ENCODE data around the gene MTARC1. TPM values are rescaled to one million over a fixed set of nuclear protein-coding genes. Genes with fewer than 3 reads are reported as not detected.

Gene MTARC1
- total and polyA plus RNA-seq, 7 donors: 5.3 to 31.4 (median 11.2) TPM

GRCh38 chr1:220791285-220791684 lies 4.6 kb downstream of the MTARC1 start:
- 40 to 47% methylated on average over 6 of the region's 6 CpGs for WGBS, 2 donors
- Histone ChIP-seq H3K4me3 (no peak overlapping the region), H3K4me1 (peaks cover 0 to 29% (median 16%) of the 10 kb centered on the region in 4 donors), H3K9me3 (no peaks in the 10 kb centered on the region), H3K27me3 (no peaks in the 10 kb centered on the region), H3K36me3 (peaks cover 0 to 5% (median under 1%) of the 10 kb centered on the region in 4 donors), H3K27ac (peak overlapping the region; percentile 1 to 47 (median 34))
- intact Hi-C loops (cut with DNase I): no loop called here
- no peak for DNase-seq
- TF ChIP-seq POLR2A (IDR thresholded peaks at IDR 0.05) (no peak), POLR2AphosphoS5 (IDR thresholded peaks at IDR 0.05) (no peak), EP300 (IDR thresholded peaks at IDR 0.05) (no peak), CTCF (IDR thresholded peaks at IDR 0.05) (no peak)

GRCh38 chr1:220791956-220792355 lies 5.2 kb downstream of the MTARC1 start:
- Histone ChIP-seq H3K4me1 (peaks cover 0 to 25% (median 13%) of the 10 kb centered on the region in 4 donors), H3K9me3 (no peaks in the 10 kb centered on the region), H3K27me3 (no peaks in the 10 kb centered on the region), H3K36me3 (peaks cover 0 to 7% (median 2%) of the 10 kb centered on the region in 4 donors), H3K27ac (peak overlapping the region; percentile 1 to 47 (median 34)), H3K4me3 (no peak overlapping the region)
- 79 to 90% methylated on average over 5 of the region's 5 CpGs for whole genome bisulfite sequencing, 2 donors
- TF ChIP-seq CTCF (IDR thresholded peaks at IDR 0.05) (no peak), POLR2AphosphoS5 (IDR thresholded peaks at IDR 0.05) (peak in 2 of 4 donors; percentile 12 to 23)
- intact Hi-C loops (cut with DNase I): no loop called here
- no peak for DNase-seq

GRCh38 chr1:220796530-220796929 lies 9.8 kb downstream of the MTARC1 start:
- 58 to 91% methylated on average over 10 of the region's 10 CpGs for WGBS, 2 donors
- Histone ChIP-seq H3K27me3 (no peaks in the 10 kb centered on the region), H3K4me3 (no peak overlapping the region), H3K9me3 (no peaks in the 10 kb centered on the region), H3K27ac (no peak overlapping the region), H3K36me3 (peaks cover 0 to 29% (median 2%) of the 10 kb centered on the region in 4 donors), H3K4me1 (peaks cover 0 to 1% (median 0%) of the 10 kb centered on the region in 4 donors)
- no peak for TF ChIP-seq POLR2AphosphoS5 (IDR thresholded peaks at IDR 0.05)
- TF ChIP-seq CTCF (IDR thresholded peaks at IDR 0.05): no peak
- no peak for TF ChIP-seq POLR2A (IDR thresholded peaks at IDR 0.05)
- no peak for TF ChIP-seq EP300 (IDR thresholded peaks at IDR 0.05)
- DNase-seq: peak; percentile 53
- intact Hi-C loops (cut with DNase I): no loop called here

- Histone ChIP-seq H3K27me3 (no peaks in the 10 kb centered on the region), H3K9me3 (no peaks in the 10 kb centered on the region), H3K36me3 (peaks cover 0 to 29% (median 2%) of the 10 kb centered on the region in 4 donors), H3K4me1 (no peaks in the 10 kb centered on the region), H3K4me3 (no peak overlapping the region), H3K27ac (no peak overlapping the region)
- intact Hi-C loops (cut with DNase I): no loop called here
- DNase-seq: no peak
- no peak for TF ChIP-seq CTCF (IDR thresholded peaks at IDR 0.05)
- no peak for TF ChIP-seq EP300 (IDR thresholded peaks at IDR 0.05)
- no peak for TF ChIP-seq POLR2AphosphoS5 (IDR thresholded peaks at IDR 0.05)
- no peak for TF ChIP-seq POLR2A (IDR thresholded peaks at IDR 0.05)
Measured at GRCh38 chr1:220797044-220797443, 10.3 kb downstream of the MTARC1 start.

- Histone ChIP-seq H3K4me3 (no peak overlapping the region), H3K36me3 (peaks cover 0 to 29% (median 2%) of the 10 kb centered on the region in 4 donors), H3K27me3 (no peaks in the 10 kb centered on the region), H3K9me3 (no peaks in the 10 kb centered on the region), H3K27ac (no peak overlapping the region), H3K4me1 (peaks cover 0 to 3% (median under 1%) of the 10 kb centered on the region in 4 donors)
- 67 to 86% methylated on average over 3 of the region's 3 CpGs for WGBS, 2 donors
- no peak for DNase-seq
- TF ChIP-seq POLR2AphosphoS5 (IDR thresholded peaks at IDR 0.05) (no peak), EP300 (IDR thresholded peaks at IDR 0.05) (no peak), POLR2A (IDR thresholded peaks at IDR 0.05) (no peak), CTCF (IDR thresholded peaks at IDR 0.05) (no peak)
- intact Hi-C loops (cut with DNase I): no loop called here
Measured at GRCh38 chr1:220797553-220797952, 10.8 kb downstream of the MTARC1 start.
